ENCODE measurements around the gene HCCS. TPM values are rescaled to one million over a fixed set of nuclear protein-coding genes. Genes with fewer than 3 reads are reported as not detected.

Gene HCCS
- total and polyA plus RNA-seq, 2 of the 13 experiments (the other 11 are each of a cell fraction or from before 2014, with no cell fraction given) = 15.4 to 16.7 TPM

- Histone ChIP-seq H3K9ac (ENCODE audit: insufficient read depth, low read depth, low read length) (no peak overlapping the region), H3K9me3 (ENCODE audit: low read length) (no peaks in the 10 kb centered on the region), H3K36me3 (replicated peaks in 1 of 2; ENCODE audit: control insufficient read depth in 1 of 2, insufficient read depth in 2 of 2, low read length in 2 of 2) (no peaks in the 10 kb centered on the region), H3K4me1 (ENCODE audit: insufficient read depth, low read length) (peaks cover 7% of the 10 kb centered on the region), H4K20me1 (ENCODE audit: insufficient read depth, low read length) (no peaks in the 10 kb centered on the region), H3K4me2 (ENCODE audit: low read depth, low read length) (no peak overlapping the region), H3K27me3 (ENCODE audit: control insufficient read depth in 1 of 2, insufficient read depth in 2 of 2, low read length in 2 of 2) (no peaks in the 10 kb centered on the region), H3K27ac (ENCODE audit: extremely low read length, insufficient read depth, low read length) (no peak overlapping the region), H2AFZ (ENCODE audit: low read length) (no peak overlapping the region), H3K79me2 (ENCODE audit: insufficient read depth, low read length) (no peaks in the 10 kb centered on the region), H3K4me3 (replicated peaks in 1 of 3; ENCODE audit: insufficient read depth in 1 of 3, low read depth in 2 of 3, low read length in 3 of 3) (no peak overlapping the region)
- DNase-seq (ENCODE audit: low spot score) = no peak
- no peak for FAIRE-seq
- BruUV-seq (replicated peaks) = no TSS peak
- CTCF ChIA-PET (ENCODE audit: low intra/inter-chr PET ratio, low total read pairs) = no interaction called here
- ATAC-seq = no peak
- in situ Hi-C loops (cut with HindIII; ENCODE audit: extremely low pct_ligation_motif_present, low pct_unique_long_range_greater_than_20kb) = no loop called here
- intact Hi-C loops (cut with micrococcal nuclease; ENCODE audit: unreplicated experiment) = no loop called here
- WGBS (ENCODE audit: low lambda C conversion rate) = 89% methylated on average over 8 of the region's 8 CpGs
- POLR2A ChIA-PET = no interaction called here
- TF ChIP-seq ZHX1 (CRISPR knock-in tag; IDR thresholded peaks at IDR 0.05; ENCODE audit: low read depth) (no peak), JARID2 (CRISPR knock-in tag; IDR thresholded peaks at IDR 0.05; ENCODE audit: insufficient replicate concordance) (no peak), ZNF326 (CRISPR knock-in tag; IDR thresholded peaks at IDR 0.05; ENCODE audit: borderline replicate concordance) (no peak), ETV6 (CRISPR knock-in tag; conservative IDR thresholded peaks at IDR 0.05) (no peak), MED8 (CRISPR knock-in tag; IDR thresholded peaks at IDR 0.05; ENCODE audit: insufficient replicate concordance) (no peak), GABPB1 (CRISPR knock-in tag; IDR thresholded peaks at IDR 0.05) (no peak), E2F1 (CRISPR knock-in tag; IDR thresholded peaks at IDR 0.05) (no peak), SMC3 (IDR thresholded peaks at IDR 0.05; ENCODE audit: low read length) (no peak), KLF15 (CRISPR knock-in tag; IDR thresholded peaks at IDR 0.05; ENCODE audit: borderline replicate concordance) (no peak), ZNF503 (CRISPR knock-in tag; IDR thresholded peaks at IDR 0.05) (no peak), STAT6 (CRISPR knock-in tag; IDR thresholded peaks at IDR 0.05; ENCODE audit: borderline replicate concordance) (no peak), ZNF138 (CRISPR knock-in tag; IDR thresholded peaks at IDR 0.05; ENCODE audit: low read depth) (no peak), RNF2 (conservative IDR thresholded peaks at IDR 0.05; ENCODE audit: low read depth) (no peak)
Observed at GRCh38 chrX:11064851-11065600, 46.1 kb upstream of the HCCS start.

All from HepG2 (cell line).